Measurements from ENCODE around the gene SLC35A5.

Gene SLC35A5

GRCh38 chr3:112572701-112573100 is 10.9 kb downstream of the SLC35A5 start:
- no peak for DNase-seq

- DNase-seq = no peak
Measured at GRCh38 chr3:112579232-112579631, 17.4 kb downstream of the SLC35A5 start.

GRCh38 chr3:112579697-112580096 is 17.9 kb downstream of the SLC35A5 start:
- DNase-seq = no peak

- DNase-seq = peak; percentile 48
Measured at GRCh38 chr3:112582244-112582874, 20.5 kb downstream of the SLC35A5 start.

- DNase-seq = no peak
Measured at GRCh38 chr3:112583105-112583504, 21.3 kb downstream of the SLC35A5 start.

- DNase-seq = no peak
Measured at GRCh38 chr3:112585782-112586181, 23.9 kb downstream of the SLC35A5 start.

- no peak for DNase-seq
Measured at GRCh38 chr3:112587336-112587735, 25.5 kb downstream of the SLC35A5 start.

- no peak for DNase-seq
Measured at GRCh38 chr3:112593258-112593657, 31.4 kb downstream of the SLC35A5 start.

GRCh38 chr3:112594856-112595255 is 33.0 kb downstream of the SLC35A5 start:
- no peak for DNase-seq

- no peak for DNase-seq
Measured at GRCh38 chr3:112597945-112598344, 36.1 kb downstream of the SLC35A5 start.

- no peak for DNase-seq
Measured at GRCh38 chr3:112598731-112599130, 36.9 kb downstream of the SLC35A5 start.

- no peak for DNase-seq
Measured at GRCh38 chr3:112602217-112602838, 40.5 kb downstream of the SLC35A5 start.

GRCh38 chr3:112604536-112604935 is 42.7 kb downstream of the SLC35A5 start:
- no peak for DNase-seq

GRCh38 chr3:112605285-112605684 is 43.4 kb downstream of the SLC35A5 start:
- no peak for DNase-seq

GRCh38 chr3:112606098-112606497 is 44.3 kb downstream of the SLC35A5 start:
- DNase-seq = no peak

- no peak for DNase-seq
Measured at GRCh38 chr3:112607863-112608262, 46.0 kb downstream of the SLC35A5 start.

GRCh38 chr3:112610121-112610520 is 48.3 kb downstream of the SLC35A5 start:
- DNase-seq = no peak

GRCh38 chr3:112611752-112612515 is 50.1 kb downstream of the SLC35A5 start:
- DNase-seq = no peak

GRCh38 chr3:112615989-112616731 is 54.3 kb downstream of the SLC35A5 start:
- DNase-seq = no peak

- DNase-seq = no peak
Measured at GRCh38 chr3:112617285-112617684, 55.4 kb downstream of the SLC35A5 start.

GRCh38 chr3:112619295-112619694 is 57.5 kb downstream of the SLC35A5 start:
- no peak for DNase-seq

- DNase-seq = no peak
Measured at GRCh38 chr3:112623213-112623612, 61.4 kb downstream of the SLC35A5 start.

- DNase-seq = no peak
Measured at GRCh38 chr3:112623717-112624116, 61.9 kb downstream of the SLC35A5 start.

All from NCI-H1105 treated with DMSO at 0.1 percent for 48 hours (cell line).